Measurements from ENCODE around the gene UBE2E2.

The UBE2E2 gene

DNA sequence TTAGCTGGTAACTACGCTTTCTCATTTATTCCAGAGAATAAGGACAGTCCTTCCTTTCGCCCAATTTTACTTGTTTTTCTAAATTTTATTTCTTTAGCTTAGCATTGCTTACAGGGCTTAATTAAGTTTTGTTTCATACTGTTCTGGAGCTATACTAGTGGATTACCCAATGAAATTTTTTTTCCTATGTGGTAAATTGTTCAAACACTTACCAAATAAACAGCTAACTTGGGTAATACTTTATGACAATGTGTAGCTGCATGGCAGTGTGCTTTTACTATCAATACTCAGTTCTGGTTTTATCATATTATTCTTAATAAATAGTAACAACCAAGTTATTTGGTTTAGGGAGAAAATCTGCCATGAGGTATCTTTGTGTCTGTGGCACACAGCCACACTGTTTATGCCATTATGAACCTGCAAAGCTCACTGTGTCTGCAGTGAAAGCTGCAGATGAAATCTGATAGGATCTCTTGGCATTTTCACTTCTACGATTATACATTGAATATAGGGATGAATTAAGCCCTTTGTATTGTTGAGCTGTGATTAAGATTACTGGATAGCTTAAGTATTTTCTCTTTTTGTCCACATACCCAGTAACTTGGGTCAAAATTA, 37.2 kb downstream of the UBE2E2 start:
- DNase-seq (ENCODE audit: low spot score): no peak

DNA sequence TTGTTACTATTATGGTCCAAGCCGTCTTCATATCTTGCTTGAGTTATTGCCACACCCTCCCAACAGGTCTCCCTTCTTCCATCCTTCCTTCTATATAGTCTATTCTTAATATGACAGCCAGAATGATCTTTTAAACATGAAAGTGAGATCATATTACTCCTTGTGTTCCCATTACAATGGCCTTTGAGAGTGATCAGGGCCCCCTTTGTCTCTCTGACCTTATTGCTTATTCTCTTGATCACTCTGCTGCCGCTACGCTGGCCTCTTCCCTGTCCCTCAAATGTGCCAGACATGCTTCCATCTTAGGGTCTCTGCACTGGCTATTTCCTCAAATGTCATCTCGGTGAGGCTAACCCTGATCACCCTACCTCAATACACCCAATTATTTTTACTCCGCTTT, 38.1 kb downstream of the UBE2E2 start:
- no peak for DNase-seq (ENCODE audit: low spot score)

- DNase-seq (ENCODE audit: low spot score): no peak
These were observed 39.0 kb downstream of the UBE2E2 start for GRCh38 chr3:23242106-23242505.

- no peak for DNase-seq (ENCODE audit: low spot score)
These were observed 41.4 kb downstream of the UBE2E2 start for GRCh38 chr3:23244324-23245041.

DNA sequence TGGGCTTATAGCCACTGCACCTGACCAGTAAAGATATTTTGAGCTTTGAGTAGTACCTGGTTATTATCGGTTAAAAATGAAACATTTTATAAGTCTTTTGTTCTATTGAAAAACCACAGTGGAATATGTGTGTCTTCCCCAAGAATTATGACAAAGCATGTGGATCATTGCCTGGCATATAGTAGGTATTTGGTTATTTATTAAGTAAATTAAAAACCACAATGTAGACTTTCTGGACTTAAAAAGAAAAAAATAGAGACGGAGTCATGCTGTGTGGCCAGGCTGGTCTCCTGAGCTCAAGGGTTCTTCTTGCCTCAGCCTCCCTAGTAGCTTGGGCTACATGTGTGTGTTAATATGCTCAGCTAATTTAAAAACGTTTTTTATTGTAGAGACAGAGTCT, 43.5 kb downstream of the UBE2E2 start:
- DNase-seq (ENCODE audit: low spot score): no peak

DNA sequence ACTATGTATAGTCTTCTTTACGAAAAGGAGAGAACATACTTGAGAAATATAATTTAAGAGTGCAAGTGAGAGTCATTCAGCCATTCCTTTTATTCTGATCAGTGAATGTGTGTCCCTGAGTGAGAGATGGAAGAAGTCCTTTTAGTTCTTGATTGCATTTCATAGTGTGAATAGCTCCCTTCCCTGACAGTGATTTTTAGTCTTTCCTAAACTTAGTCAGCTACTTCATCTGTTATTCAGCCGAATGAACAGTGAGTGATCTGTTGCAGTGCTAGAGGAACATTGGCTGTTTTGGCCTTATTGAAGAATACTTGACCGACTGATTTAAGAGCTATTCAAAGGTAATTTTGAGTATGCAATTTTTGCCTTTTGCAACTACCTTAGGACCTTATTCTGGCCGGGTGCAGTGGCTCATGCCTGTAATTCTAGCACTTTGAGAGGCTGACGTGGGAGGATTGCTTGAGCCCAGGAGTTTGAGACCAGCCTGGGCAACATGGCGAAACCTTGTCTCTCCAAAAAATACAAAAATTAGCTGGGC, 45.5 kb downstream of the UBE2E2 start:
- no peak for DNase-seq (ENCODE audit: low spot score)

DNA sequence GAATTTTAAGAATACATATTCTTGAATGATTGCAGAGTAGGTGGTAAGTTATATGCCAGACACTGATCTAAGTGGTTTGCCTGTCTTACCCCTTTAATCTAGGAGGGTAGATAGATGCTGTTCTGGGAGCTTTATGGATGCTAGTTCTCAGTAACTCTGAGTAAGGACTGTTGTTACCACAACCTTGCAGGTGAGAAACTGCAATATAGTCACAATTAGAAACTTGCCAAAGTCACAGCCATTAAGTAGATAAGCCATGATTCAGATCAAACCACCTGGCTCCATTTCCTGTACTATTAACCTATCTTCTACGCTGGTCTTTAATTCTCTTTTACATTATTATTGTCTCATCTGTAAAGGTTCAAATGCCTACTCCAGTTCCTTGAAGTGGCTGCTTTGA, 46.8 kb downstream of the UBE2E2 start:
- DNase-seq (ENCODE audit: low spot score): no peak

DNA sequence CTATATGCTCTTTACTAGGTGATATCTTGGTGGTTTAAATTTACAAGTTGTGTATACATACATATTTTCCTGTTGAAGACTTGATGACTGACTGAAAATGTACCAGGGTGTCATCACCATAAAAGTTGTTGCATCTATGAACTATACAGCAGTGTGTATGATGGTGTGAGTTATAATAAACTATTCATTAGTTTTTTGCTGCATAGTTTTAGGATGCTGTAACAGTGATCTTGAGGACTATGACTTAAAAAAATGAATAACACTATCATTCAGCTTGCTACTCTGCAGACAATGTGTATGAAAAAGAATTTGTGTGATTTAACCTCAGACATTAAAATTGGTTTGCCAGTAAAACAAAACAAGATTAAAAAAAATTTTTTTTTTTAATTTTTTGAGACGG, 49.0 kb downstream of the UBE2E2 start:
- DNase-seq (ENCODE audit: low spot score): no peak

- DNase-seq (ENCODE audit: low spot score): no peak
These were observed 50.1 kb downstream of the UBE2E2 start for GRCh38 chr3:23253214-23253613.

DNA sequence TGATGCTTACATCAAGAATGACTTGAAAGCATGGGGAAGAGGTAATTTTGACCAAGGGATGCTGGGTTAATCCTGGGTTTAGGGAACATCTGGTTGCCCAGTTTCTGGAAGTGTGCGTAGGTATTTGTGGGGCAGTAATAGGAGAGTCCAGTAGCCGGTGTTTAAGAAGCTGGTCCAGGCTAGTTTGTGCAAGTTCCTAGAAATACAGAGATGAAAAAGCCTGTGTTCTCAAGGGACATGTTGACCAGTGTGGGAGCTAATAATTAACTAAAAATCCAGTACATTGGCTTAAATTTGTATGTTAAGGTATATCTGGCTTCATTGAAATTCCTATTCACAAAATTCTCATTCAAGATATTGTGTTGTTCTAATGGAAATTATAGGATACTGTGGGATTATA, 51.2 kb downstream of the UBE2E2 start:
- no peak for DNase-seq (ENCODE audit: low spot score)

DNA sequence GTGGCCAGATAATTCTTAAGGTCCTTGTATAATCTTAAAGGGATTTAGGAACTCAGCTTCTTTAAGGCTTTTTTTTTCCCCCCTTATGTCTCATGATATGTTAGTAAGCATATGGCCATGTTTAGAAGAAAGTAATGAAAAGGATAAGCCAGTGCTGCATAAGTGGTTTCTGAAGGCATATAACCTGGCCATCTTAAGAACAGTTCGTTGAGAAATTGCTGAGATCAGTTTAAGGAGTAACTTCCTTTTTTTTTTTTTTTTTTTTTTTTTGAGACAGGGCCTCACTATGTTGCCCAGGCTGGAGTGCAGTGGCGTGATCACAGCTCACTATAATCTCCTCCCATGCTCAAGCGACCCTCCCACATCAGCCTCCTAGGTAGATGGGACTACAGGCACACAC, 51.7 kb downstream of the UBE2E2 start:
- no peak for DNase-seq (ENCODE audit: low spot score)

- no peak for DNase-seq (ENCODE audit: low spot score)
These were observed 53.8 kb downstream of the UBE2E2 start for GRCh38 chr3:23256741-23257435.

DNA sequence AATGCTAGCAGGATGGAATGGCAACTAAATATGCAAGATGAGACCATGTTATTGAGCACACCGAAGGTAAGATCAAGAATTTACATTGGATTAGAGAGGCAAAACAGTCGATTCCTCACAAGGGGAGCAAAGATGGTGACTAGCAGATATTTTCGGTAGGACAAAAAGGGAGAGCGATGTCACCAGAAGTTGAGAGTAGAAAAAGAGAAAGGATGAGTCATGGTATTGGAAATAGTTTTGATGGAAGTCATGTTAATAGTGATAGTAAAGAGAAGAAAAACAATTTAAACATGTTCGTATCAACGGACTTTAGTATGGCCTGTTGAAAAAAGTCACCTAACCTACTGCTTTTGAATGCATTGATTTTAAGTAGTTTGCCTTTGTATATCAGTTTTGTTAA, 55.0 kb downstream of the UBE2E2 start:
- no peak for DNase-seq (ENCODE audit: low spot score)

GRCh38 chr3:23259515-23259914, 56.4 kb downstream of the UBE2E2 start:
- no peak for DNase-seq (ENCODE audit: low spot score)

- DNase-seq (ENCODE audit: low spot score): no peak
These were observed 59.6 kb downstream of the UBE2E2 start for GRCh38 chr3:23262766-23263165.

DNA sequence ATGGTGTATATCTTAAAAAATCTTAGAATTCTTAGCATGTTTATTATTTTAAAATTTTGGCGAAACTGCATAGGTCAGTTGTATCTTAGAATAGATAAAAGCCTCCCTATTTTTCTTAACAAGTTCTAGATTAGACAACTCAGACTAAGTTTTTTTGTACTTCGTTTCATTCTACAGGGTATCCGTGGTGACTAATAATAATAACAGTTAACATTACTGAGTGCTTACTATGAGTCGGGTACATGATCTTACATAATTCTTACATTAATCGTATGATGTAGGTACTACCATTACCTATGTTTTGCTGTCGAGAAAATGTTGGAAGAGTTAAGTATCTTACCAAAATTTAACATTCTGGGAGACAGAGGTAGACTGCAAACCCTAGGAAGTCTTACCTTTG, 60.7 kb downstream of the UBE2E2 start:
- no peak for DNase-seq (ENCODE audit: low spot score)

- DNase-seq (ENCODE audit: low spot score): no peak
These were observed 61.3 kb downstream of the UBE2E2 start for GRCh38 chr3:23264413-23264812.

DNA sequence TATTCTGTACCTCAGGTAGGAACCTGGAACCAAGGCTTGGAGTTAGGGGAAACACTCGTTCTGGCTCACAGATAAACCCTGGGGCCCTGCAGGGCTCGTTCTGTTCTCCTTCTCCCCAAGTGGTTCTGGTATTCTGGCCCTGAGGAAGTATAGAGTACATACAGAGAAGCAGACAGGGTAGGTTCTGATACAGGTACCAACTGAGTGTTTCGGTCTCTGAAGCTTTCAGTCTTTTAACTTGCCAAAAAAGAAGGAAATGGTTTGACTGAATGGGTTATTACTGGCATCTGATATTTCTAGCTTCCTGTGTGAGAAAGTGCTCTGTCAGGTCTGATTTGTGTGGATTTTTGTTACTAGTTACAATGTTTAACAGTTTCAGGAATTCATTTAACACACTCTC, 67.3 kb downstream of the UBE2E2 start:
- no peak for DNase-seq (ENCODE audit: low spot score)

- no peak for DNase-seq (ENCODE audit: low spot score)
These were observed 69.0 kb downstream of the UBE2E2 start for GRCh38 chr3:23271876-23272741.

DNA sequence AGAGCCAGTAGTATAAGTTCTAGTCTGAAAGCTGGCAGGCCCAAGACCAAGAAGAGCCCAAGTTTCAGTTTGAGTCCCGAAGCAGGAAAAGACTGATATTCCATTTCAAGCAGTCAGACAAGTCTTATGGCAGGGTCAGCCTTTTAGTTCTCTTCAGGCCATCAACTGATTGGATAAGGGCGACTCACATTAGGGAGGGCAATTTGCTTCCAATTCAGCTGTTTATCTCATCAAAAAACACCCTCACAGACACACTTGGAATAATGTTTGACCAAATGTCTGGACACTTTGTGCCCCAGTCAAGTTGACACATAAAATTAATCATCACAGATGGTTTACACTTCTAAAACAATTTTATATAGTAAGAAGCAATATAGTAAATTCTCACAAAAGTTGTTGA, 69.7 kb downstream of the UBE2E2 start:
- DNase-seq (ENCODE audit: low spot score): no peak

GRCh38 chr3:23275061-23275460, 71.9 kb downstream of the UBE2E2 start:
- DNase-seq (ENCODE audit: low spot score): no peak

GRCh38 chr3:23275814-23276213, 72.7 kb downstream of the UBE2E2 start:
- no peak for DNase-seq (ENCODE audit: low spot score)

All from iPS-NIHi11 (cell line).